ENCODE measurements around the gene LRRC75B. TPM values are rescaled to one million over a fixed set of nuclear protein-coding genes. Genes with fewer than 3 reads are reported as not detected.
A peak's percentile ranks its signal among the peaks of the same experiment; 100 is the strongest.

The LRRC75B gene
- total and polyA plus RNA-seq, 3 donors from 2014 or later, result 33.0 to 162 (median 120) TPM

GRCh38 chr22:24578355-24579257, 14.3 kb downstream of the LRRC75B start:
- H3K36me3 ChIP-seq (ENCODE audit: low read depth, missing control alignments), result no peaks in the 10 kb centered on the region
- no peaks in the 10 kb centered on the region for H3K27me3 ChIP-seq
- H3K9me3 ChIP-seq, result no peaks in the 10 kb centered on the region
- intact Hi-C loops (cut with DNase I; ENCODE audit: low total_unique reads), result no loop called here
- peaks cover 13% of the 10 kb centered on the region for H3K4me1 ChIP-seq
- 78 to 82% methylated on average over 8 of the region's 8 CpGs for WGBS, 2 donors
- H3K27ac ChIP-seq, result no peak overlapping the region
- no peak for DNase-seq
- H3K4me3 ChIP-seq, result no peak overlapping the region
- TF ChIP-seq CTCF (IDR thresholded peaks at IDR 0.05) (no peak), POLR2A (IDR thresholded peaks at IDR 0.05) (no peak)

- no peak for TF ChIP-seq CTCF (IDR thresholded peaks at IDR 0.05)
- TF ChIP-seq POLR2A (IDR thresholded peaks at IDR 0.05), result no peak
- H3K27me3 ChIP-seq, result no peaks in the 10 kb centered on the region
- H3K9me3 ChIP-seq, result no peaks in the 10 kb centered on the region
- no peaks in the 10 kb centered on the region for H3K36me3 ChIP-seq (ENCODE audit: low read depth, missing control alignments)
- H3K4me3 ChIP-seq, result no peak overlapping the region
- no peak overlapping the region for H3K27ac ChIP-seq
- WGBS, 2 donors, result 77 to 86% methylated on average over 1 of the region's 1 CpG
- DNase-seq, result no peak
- intact Hi-C loops (cut with DNase I; ENCODE audit: low total_unique reads), result no loop called here
- H3K4me1 ChIP-seq, result peaks cover 4% of the 10 kb centered on the region
Observed at GRCh38 chr22:24576778-24577177, 16.1 kb downstream of the LRRC75B start.

- no peak overlapping the region for H3K4me3 ChIP-seq
- DNase-seq, result no peak
- H3K9me3 ChIP-seq, result no peaks in the 10 kb centered on the region
- no peaks in the 10 kb centered on the region for H3K27me3 ChIP-seq
- H3K27ac ChIP-seq, result peak overlapping the region in 1 of 2 donors; percentile 64
- H3K4me1 ChIP-seq, result peaks cover 13% of the 10 kb centered on the region
- WGBS, 2 donors, result 71 to 85% methylated on average over 7 of the region's 7 CpGs
- TF ChIP-seq POLR2A (IDR thresholded peaks at IDR 0.05) (no peak), CTCF (IDR thresholded peaks at IDR 0.05) (no peak)
- no peaks in the 10 kb centered on the region for H3K36me3 ChIP-seq (ENCODE audit: low read depth, missing control alignments)
- intact Hi-C loops (cut with DNase I; ENCODE audit: low total_unique reads), result no loop called here
Observed at GRCh38 chr22:24571266-24571665, 21.6 kb downstream of the LRRC75B start.

GRCh38 chr22:24567668-24568067, 25.2 kb downstream of the LRRC75B start:
- Histone ChIP-seq H3K27ac (no peak overlapping the region), H3K36me3 (ENCODE audit: low read depth, missing control alignments) (no peaks in the 10 kb centered on the region), H3K27me3 (no peaks in the 10 kb centered on the region), H3K4me1 (peaks cover 13% of the 10 kb centered on the region), H3K4me3 (no peak overlapping the region), H3K9me3 (no peaks in the 10 kb centered on the region)
- no peak for DNase-seq
- 81 to 90% methylated on average over 10 of the region's 10 CpGs for WGBS, 2 donors
- TF ChIP-seq POLR2A (IDR thresholded peaks at IDR 0.05) (no peak), CTCF (IDR thresholded peaks at IDR 0.05) (no peak)
- intact Hi-C loops (cut with DNase I; ENCODE audit: low total_unique reads), result no loop called here

Data from testis (tissue), 3 donors.